Testis (tissue), 2 donors: ENCODE measurements around the gene ULBP2.

Experiments used
- POLR2A ChIP-seq: fragments of 450-650 bp; IDR thresholded peaks from one replicate; pipeline ENCODE4 v1.6.1; 2017; ENCODE audit warnings: antibody characterized with exemption, mild to moderate bottlenecking, moderate library complexity
- TF ChIP-seq, protein P1 (sequence below), 3 experiments: fragments of 450-650 bp in 2 of 3; fragments of 200-600 bp in 1 of 3; sonication (generic) in 1 of 3; IDR thresholded peaks; one replicate each; pipeline ENCODE4 v1.5.1; 2016 to 2019; ENCODE audit warnings: antibody characterized with exemption in 3 of 3, mild to moderate bottlenecking in 2 of 3, moderate library complexity in 1 of 3

DNA sequence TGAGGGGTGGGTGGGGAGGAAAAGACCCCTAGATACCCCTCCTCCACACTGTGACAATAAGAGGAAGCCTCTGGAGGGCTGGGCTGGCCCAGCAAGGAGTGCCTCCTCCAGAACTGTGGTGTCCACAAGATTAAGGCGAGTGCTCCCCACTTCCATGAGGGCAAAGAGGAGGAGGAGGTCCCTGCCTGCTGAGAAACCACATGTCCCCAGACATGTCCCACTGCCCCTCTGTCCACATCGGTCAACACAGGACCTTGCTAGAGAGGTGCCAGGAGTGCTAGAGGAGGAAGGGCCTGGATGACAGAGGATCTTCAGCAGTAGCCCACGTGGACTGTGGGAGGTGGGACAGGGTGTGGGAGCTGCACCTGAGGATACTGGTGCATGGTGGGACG is 22.0 kb upstream of the ULBP2 start:
- TF ChIP-seq, protein P1, sequence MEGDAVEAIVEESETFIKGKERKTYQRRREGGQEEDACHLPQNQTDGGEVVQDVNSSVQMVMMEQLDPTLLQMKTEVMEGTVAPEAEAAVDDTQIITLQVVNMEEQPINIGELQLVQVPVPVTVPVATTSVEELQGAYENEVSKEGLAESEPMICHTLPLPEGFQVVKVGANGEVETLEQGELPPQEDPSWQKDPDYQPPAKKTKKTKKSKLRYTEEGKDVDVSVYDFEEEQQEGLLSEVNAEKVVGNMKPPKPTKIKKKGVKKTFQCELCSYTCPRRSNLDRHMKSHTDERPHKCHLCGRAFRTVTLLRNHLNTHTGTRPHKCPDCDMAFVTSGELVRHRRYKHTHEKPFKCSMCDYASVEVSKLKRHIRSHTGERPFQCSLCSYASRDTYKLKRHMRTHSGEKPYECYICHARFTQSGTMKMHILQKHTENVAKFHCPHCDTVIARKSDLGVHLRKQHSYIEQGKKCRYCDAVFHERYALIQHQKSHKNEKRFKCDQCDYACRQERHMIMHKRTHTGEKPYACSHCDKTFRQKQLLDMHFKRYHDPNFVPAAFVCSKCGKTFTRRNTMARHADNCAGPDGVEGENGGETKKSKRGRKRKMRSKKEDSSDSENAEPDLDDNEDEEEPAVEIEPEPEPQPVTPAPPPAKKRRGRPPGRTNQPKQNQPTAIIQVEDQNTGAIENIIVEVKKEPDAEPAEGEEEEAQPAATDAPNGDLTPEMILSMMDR (IDR thresholded peaks at IDR 0.05): no peak
- TF ChIP-seq POLR2A: no peak
